ENCODE results near the gene TBC1D7. TPM values are rescaled to one million over a fixed set of nuclear protein-coding genes. Genes with fewer than 3 reads are reported as not detected.

TBC1D7 gene
- total RNA-seq, 2 experiments from 2014 or later: 21.3 to 23.8 TPM

DNA sequence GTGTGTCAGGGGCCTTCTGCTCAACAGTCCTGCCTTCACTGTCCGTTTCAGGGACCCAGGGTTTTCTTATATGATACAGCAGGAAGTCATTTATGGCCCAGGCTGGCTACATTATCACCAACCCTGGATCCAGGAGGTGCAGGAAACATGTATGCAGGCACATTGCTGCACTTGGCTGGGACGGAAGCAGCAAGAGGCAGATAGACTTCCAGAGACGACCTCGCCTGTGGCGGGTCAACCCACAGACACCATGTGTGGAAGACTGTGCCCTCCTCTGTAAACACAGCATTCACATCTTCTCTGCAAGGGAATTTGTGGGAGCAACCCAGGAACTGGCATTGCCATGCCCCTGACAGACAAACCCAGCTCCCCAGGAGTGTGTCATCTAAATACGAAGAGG lies 43.7 kb downstream of the TBC1D7 start:
- H3K27me3 Mint-ChIP-seq: no peaks in the 10 kb centered on the region
- peaks cover 30% of the 10 kb centered on the region for H3K9me3 Mint-ChIP-seq
- ChIA-PET CTCF (interaction anchor here (0.6 kb wide), 1 partner anchor 90 kb away, joined by 3 read pairs; no protein-coding TSS in a partner anchor), POLR2A (interaction anchor here (1.0 kb wide), 1 partner anchor 10 kb away, joined by 3 read pairs; no protein-coding TSS in a partner anchor)
- no peak overlapping the region for H3K4me3 Mint-ChIP-seq
- TF ChIP-seq, protein P1, sequence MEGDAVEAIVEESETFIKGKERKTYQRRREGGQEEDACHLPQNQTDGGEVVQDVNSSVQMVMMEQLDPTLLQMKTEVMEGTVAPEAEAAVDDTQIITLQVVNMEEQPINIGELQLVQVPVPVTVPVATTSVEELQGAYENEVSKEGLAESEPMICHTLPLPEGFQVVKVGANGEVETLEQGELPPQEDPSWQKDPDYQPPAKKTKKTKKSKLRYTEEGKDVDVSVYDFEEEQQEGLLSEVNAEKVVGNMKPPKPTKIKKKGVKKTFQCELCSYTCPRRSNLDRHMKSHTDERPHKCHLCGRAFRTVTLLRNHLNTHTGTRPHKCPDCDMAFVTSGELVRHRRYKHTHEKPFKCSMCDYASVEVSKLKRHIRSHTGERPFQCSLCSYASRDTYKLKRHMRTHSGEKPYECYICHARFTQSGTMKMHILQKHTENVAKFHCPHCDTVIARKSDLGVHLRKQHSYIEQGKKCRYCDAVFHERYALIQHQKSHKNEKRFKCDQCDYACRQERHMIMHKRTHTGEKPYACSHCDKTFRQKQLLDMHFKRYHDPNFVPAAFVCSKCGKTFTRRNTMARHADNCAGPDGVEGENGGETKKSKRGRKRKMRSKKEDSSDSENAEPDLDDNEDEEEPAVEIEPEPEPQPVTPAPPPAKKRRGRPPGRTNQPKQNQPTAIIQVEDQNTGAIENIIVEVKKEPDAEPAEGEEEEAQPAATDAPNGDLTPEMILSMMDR (IDR thresholded peaks at IDR 0.05): no peak
- peaks cover 8% of the 10 kb centered on the region for H3K4me1 Mint-ChIP-seq (ENCODE audit: low read depth)
- H3K36me3 Mint-ChIP-seq (ENCODE audit: low read depth): peaks cover 27% of the 10 kb centered on the region
- DNase-seq (no peak), ATAC-seq (no peak)
- no peak overlapping the region for H3K27ac Mint-ChIP-seq
- intact Hi-C loops (cut with micrococcal nuclease): no loop called here

DNA sequence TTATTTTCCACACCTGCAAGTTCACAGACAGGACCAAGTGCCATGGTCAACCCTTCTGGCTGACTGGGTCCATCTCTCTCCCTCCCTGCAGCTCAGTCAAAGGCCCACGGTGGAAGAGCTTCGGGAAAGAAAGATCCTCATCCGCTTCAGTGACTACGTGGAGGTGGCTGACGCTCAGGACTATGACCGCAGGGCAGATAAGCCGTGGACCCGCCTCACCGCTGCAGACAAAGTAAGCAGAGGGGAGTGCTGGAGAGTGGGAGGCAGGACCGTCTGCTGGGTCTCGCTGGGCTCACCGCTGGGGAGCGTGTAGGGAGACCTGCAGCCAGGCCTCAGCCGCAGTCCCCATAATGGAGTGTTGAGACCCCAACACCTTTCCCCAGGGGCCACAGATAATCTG lies 45.0 kb downstream of the TBC1D7 start:
- intact Hi-C loops (cut with micrococcal nuclease): no loop called here
- peaks cover 8% of the 10 kb centered on the region for H3K4me1 Mint-ChIP-seq (ENCODE audit: low read depth)
- H3K4me3 Mint-ChIP-seq: no peak overlapping the region
- DNase-seq: no peak
- ChIA-PET POLR2A (no interaction called here), CTCF (no interaction called here)
- no peak for ATAC-seq
- TF ChIP-seq, protein P1 (IDR thresholded peaks at IDR 0.05): no peak
- H3K27ac Mint-ChIP-seq: no peak overlapping the region
- no peaks in the 10 kb centered on the region for H3K27me3 Mint-ChIP-seq
- H3K36me3 Mint-ChIP-seq (ENCODE audit: low read depth): peaks cover 14% of the 10 kb centered on the region
- H3K9me3 Mint-ChIP-seq: peaks cover 22% of the 10 kb centered on the region

DNA sequence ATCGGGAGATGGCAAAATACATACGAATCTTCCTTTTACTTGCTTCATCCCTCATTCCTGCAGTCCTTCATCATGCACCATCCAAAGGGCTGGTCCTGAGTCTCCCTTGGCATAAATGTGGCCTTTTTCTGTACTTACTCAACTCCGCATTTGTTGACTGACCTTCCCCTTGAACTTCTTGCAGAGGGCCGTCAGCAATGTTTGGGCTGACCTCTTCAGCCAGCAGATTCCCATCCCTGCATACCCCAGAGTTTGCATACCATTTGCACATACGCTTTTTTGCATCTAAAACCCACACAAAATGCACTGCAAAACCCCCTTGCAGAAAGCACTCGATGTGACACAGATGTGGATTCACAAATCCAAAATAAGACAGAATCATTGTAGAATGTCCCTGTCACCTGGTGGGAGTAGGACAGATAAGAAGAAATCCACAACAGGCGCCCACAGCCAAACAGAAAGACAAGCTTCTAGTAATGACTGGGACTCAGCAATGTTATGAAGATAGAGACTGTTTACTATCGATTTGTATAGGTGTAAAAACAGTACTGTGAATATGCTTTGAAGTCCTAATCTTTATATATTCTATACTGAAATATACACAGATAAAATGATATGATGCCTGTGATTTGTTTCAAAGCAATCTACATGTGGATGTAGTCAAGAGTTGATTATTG lies 45.8 kb downstream of the TBC1D7 start:
- POLR2A ChIA-PET: no interaction called here
- H3K4me1 Mint-ChIP-seq (ENCODE audit: low read depth): peaks cover 12% of the 10 kb centered on the region
- CTCF ChIA-PET: no interaction called here
- no peak overlapping the region for H3K4me3 Mint-ChIP-seq
- ATAC-seq: no peak
- H3K36me3 Mint-ChIP-seq (ENCODE audit: low read depth): peaks cover 7% of the 10 kb centered on the region
- DNase-seq: no peak
- no peak overlapping the region for H3K27ac Mint-ChIP-seq
- intact Hi-C loops (cut with micrococcal nuclease): no loop called here
- TF ChIP-seq, protein P1 (IDR thresholded peaks at IDR 0.05): no peak
- peaks cover 18% of the 10 kb centered on the region for H3K9me3 Mint-ChIP-seq
- H3K27me3 Mint-ChIP-seq: no peaks in the 10 kb centered on the region

DNA sequence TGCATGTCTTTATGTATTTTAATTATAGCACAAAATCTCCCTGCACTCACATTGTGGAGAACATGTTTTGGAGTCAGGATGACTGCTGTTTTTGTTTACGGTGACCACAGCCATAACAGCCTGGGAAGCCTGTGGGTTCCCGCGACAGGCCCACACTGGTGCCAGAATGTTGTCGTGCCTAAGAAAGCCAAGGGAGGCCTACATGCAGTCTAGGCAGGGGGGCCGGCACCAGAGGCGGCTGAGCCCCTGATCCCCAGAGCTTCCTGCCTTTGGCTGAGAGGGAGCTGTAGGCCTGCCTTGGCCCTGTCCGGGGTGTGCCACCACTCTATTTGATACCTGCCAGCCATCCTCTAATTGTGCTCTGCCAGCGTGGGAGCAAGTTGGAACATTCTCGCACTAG lies 46.7 kb downstream of the TBC1D7 start:
- H3K27ac Mint-ChIP-seq: no peak overlapping the region
- ChIA-PET POLR2A (no interaction called here), CTCF (no interaction called here)
- ATAC-seq (no peak), DNase-seq (no peak)
- intact Hi-C loops (cut with micrococcal nuclease): no loop called here
- no peak overlapping the region for H3K4me3 Mint-ChIP-seq
- TF ChIP-seq, protein P1 (IDR thresholded peaks at IDR 0.05): no peak
- H3K27me3 Mint-ChIP-seq: no peaks in the 10 kb centered on the region
- H3K36me3 Mint-ChIP-seq (ENCODE audit: low read depth): peaks cover 1% of the 10 kb centered on the region
- H3K9me3 Mint-ChIP-seq: peaks cover 11% of the 10 kb centered on the region
- peaks cover 12% of the 10 kb centered on the region for H3K4me1 Mint-ChIP-seq (ENCODE audit: low read depth)

DNA sequence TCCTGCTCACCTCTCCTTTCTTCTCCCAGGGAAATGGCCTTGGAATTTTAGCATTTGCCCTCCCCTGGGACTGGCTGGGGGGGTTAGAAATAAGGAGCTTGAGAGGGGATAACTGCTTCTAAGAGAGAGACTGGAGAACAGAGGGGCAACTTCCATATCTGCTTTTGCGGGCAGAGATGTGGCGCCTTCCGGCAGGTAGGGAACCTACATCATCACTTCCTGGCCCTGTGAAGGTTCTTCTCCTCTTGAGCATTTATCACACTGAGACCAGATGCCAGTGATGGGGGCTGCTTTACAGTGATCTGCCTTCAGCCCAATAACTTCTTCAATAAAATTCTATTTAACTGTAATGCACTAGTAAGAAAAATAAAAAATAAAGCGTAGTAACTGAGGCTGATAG lies 48.1 kb downstream of the TBC1D7 start:
- TF ChIP-seq, protein P1 (IDR thresholded peaks at IDR 0.05): no peak
- ATAC-seq: peak; percentile 57
- H3K27me3 Mint-ChIP-seq: no peaks in the 10 kb centered on the region
- intact Hi-C loops (cut with micrococcal nuclease): no loop called here
- H3K4me1 Mint-ChIP-seq (ENCODE audit: low read depth): peaks cover 12% of the 10 kb centered on the region
- peaks cover 2% of the 10 kb centered on the region for H3K9me3 Mint-ChIP-seq
- peak; percentile 43 for DNase-seq
- CTCF ChIA-PET: interaction anchor here (1.3 kb wide), 1 partner anchor 16 kb away, joined by 3 read pairs; no protein-coding TSS in a partner anchor
- no peak overlapping the region for H3K27ac Mint-ChIP-seq
- no peak overlapping the region for H3K4me3 Mint-ChIP-seq
- no peaks in the 10 kb centered on the region for H3K36me3 Mint-ChIP-seq (ENCODE audit: low read depth)
- POLR2A ChIA-PET: no interaction called here

All from activated CD8-positive, alpha-beta T cell treated with anti-CD3 and anti-CD28 coated beads for 36 hours (primary cell).